Spleen (tissue), 11 donors: ENCODE measurements around the gene VDAC2. TPM values are rescaled to one million over a fixed set of nuclear protein-coding genes. Genes with fewer than 3 reads are reported as not detected.

Experiments used
- DNase-seq: peaks from one replicate; pipeline ENCODE4 v3.0.0-alpha.2; 2020
- H3K27ac ChIP-seq, 8 donors: fragments of 200-600 bp; sonication (generic) in 7 of 8; 1 replicate in 4 of 8; 2 replicates in 4 of 8; pipeline versions ENCODE4 v1.5.0 to v1.8.0; 2016 to 2021; ENCODE audit warnings: inconsistent platforms in 4 of 8, mild to moderate bottlenecking in 4 of 8, moderate library complexity in 1 of 8
- H3K27me3 ChIP-seq, 7 donors: fragments of 200-600 bp; sonication (generic) in 6 of 7; replicated peaks in 1 of 7; 1 replicate in 4 of 7; 2 replicates in 3 of 7; pipeline versions ENCODE4 v1.5.0 to v1.8.0; 2016 to 2021; ENCODE audit warnings: inconsistent platforms in 3 of 7, mild to moderate bottlenecking in 1 of 7
- H3K36me3 ChIP-seq, 6 donors: fragments of 200-600 bp; sonication (generic) in 5 of 6; 1 replicate in 4 of 6; 2 replicates in 2 of 6; pipeline versions ENCODE4 v1.5.0 to v1.8.0; 2016 to 2021; ENCODE audit warnings: inconsistent platforms in 2 of 6
- H3K4me1 ChIP-seq, 6 donors: fragments of 200-600 bp; sonication (generic) in 5 of 6; 1 replicate in 3 of 6; 2 replicates in 3 of 6; pipeline versions ENCODE4 v1.5.0 to v1.8.0; 2016 to 2021; ENCODE audit warnings: inconsistent platforms in 3 of 6
- H3K4me3 ChIP-seq, 8 donors: fragments of 200-600 bp; sonication (generic) in 7 of 8; 1 replicate in 4 of 8; 2 replicates in 4 of 8; pipeline versions ENCODE4 v1.5.0 to v1.8.0; 2016 to 2021; ENCODE audit warnings: inconsistent platforms in 4 of 8, mild to moderate bottlenecking in 4 of 8, moderate library complexity in 2 of 8
- H3K9me3 ChIP-seq, 8 donors: fragments of 200-600 bp; sonication (generic) in 7 of 8; 1 replicate in 4 of 8; 2 replicates in 4 of 8; pipeline versions ENCODE4 v1.5.0 to v1.8.0; 2016 to 2021; ENCODE audit warnings: inconsistent platforms in 4 of 8
- POLR2A ChIP-seq, 3 donors: fragments of 450-650 bp; IDR thresholded peaks; one replicate each; pipeline ENCODE4 v1.5.1; 2017; ENCODE audit warnings: antibody characterized with exemption in 3 of 3, mild to moderate bottlenecking in 1 of 3
- POLR2AphosphoS5 ChIP-seq, 3 donors: sonication (generic); formaldehyde crosslinking; IDR thresholded peaks; one replicate each; pipeline ENCODE4 v1.5.1; 2017; ENCODE audit warnings: antibody characterized with exemption in 3 of 3
- WGBS, 5 donors: extraction: QIAGEN DNeasy Blood & Tissue Kit in 3 of 5; methylation state at CpG; one replicate each; pipeline versions ENCODE4 v1.1.5 to v1.1.7; 2013 to 2018; 5-methylcytosine and 5-hydroxymethylcytosine counted together
- intact Hi-C: fragments of 100-400 bp; cut with DNase I; formaldehyde crosslinking; loops from one replicate; pipeline ENCODE4 v1.15.0; 2023; ENCODE audit warnings: low total_unique reads
- polyA plus RNA-seq, 3 donors: library from polyadenylated mRNA; stranded (reverse); fragments of 200-250 nt; gene quantifications; one replicate each; pipeline ENCODE4 v1.2.1, GENCODE V29; 2013
- small RNA-seq, 4 donors: library from RNA; depleted of rRNA; stranded (forward); fragments of <200 nt; gene quantifications; one replicate each; pipeline ENCODE3, GENCODE V24; 2016
- total RNA-seq, 7 donors: library from RNA; depleted of rRNA in 3 of 7; stranded (reverse); fragments of >200 nt in 3 of 7; fragmentation: NEBNext Ultra II Directional in 4 of 7; extraction: Animal tissue kit (Norgen Biotek cat#: 25700) in 4 of 7; gene quantifications; one replicate each; pipeline versions ENCODE4 v1.1.0 to v1.2.1, GENCODE V29; 2016 to 2021
- TF ChIP-seq, protein P1 (sequence below), 11 experiments: fragments of 200-600 bp in 7 of 11; fragments of 450-650 bp in 4 of 11; sonication (generic) in 4 of 11; IDR thresholded peaks in 8 of 11; conservative IDR thresholded peaks in 3 of 11; 1 replicate in 7 of 11; 2 replicates in 4 of 11; pipeline versions ENCODE4 v1.4.0 to v1.8.0; 2016 to 2021; ENCODE audit warnings: antibody characterized with exemption in 11 of 11, inconsistent platforms in 4 of 11, mild to moderate bottlenecking in 1 of 11
- donor health status: healthy with polysubstance abuse.
- donor health status: DM: no; HTN: no; CAD: no; lungs with moderate emphysema.
- donor health status: DM: no; HTN: no; CAD: no.
- donor health status: Bipolar disorder and iron deficiency.
- donor health status: healthy.
- donor health status: DM: no; HTN: no; CAD: no.
- donor health status: DM: yes; HTN: yes; CAD: no.

Gene VDAC2
- total and polyA plus RNA-seq, 10 donors: 62.0 to 108 (median 88.7) TPM

DNA sequence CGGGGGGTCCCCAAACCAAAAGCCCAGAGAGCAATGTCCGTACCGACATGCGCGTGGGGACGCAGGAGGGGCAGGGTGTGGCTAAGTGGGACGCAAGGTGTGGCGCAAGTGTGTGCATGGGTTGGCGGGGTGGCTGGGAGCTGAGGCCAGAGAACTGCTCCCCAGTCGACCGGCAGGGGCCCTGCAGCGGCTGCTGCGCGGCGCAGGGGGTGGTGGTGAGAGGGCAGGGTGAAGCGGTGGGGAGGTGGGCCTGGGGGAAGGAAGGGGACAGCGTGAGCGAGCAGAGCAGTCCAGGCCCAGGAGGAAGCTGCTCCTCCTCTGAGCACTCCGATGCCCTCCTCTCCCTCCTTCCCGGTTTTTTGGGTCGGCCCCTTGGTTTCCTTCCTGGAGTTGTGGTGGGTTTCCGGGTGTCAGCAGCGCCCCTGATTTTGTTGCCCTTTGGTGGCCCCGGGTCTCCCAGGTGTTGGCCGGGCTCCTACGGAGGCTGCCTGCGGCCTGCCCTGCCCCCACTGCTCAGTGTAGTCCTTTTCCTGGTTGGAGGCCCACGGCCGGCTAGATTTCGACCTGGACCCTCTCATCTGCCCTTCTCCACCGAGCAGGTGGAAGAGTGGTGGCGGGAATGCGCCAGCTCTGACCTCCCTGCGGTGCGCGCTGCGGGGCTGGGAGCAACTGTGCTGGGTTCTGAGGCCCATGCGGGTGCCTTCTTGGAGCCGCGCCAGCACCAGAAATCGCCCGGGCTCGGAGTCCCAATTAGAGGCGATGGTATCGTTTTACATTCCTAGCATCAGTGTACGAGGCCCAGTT lies 65.7 kb downstream of the VDAC2 start:
- Histone ChIP-seq H3K27ac (peak overlapping the region in 7 of 8 donors; percentile 17 to 61 (median 27)), H3K36me3 (no peaks in the 10 kb centered on the region), H3K4me1 (peaks cover 0 to 13% (median 0%) of the 10 kb centered on the region in 6 donors), H3K4me3 (peak overlapping the region in 2 of 8 donors; percentile 3 to 4), H3K27me3 (peaks cover 0 to 16% (median 0%) of the 10 kb centered on the region in 7 donors), H3K9me3 (no peaks in the 10 kb centered on the region)
- no peak for DNase-seq
- 56 to 67% (median 57%) methylated on average over 39 to 46 of the region's 46 CpGs for WGBS, 5 donors
- TF ChIP-seq POLR2A (IDR thresholded peaks at IDR 0.05) (no peak), POLR2AphosphoS5 (IDR thresholded peaks at IDR 0.05) (no peak)
- TF ChIP-seq, protein P1, sequence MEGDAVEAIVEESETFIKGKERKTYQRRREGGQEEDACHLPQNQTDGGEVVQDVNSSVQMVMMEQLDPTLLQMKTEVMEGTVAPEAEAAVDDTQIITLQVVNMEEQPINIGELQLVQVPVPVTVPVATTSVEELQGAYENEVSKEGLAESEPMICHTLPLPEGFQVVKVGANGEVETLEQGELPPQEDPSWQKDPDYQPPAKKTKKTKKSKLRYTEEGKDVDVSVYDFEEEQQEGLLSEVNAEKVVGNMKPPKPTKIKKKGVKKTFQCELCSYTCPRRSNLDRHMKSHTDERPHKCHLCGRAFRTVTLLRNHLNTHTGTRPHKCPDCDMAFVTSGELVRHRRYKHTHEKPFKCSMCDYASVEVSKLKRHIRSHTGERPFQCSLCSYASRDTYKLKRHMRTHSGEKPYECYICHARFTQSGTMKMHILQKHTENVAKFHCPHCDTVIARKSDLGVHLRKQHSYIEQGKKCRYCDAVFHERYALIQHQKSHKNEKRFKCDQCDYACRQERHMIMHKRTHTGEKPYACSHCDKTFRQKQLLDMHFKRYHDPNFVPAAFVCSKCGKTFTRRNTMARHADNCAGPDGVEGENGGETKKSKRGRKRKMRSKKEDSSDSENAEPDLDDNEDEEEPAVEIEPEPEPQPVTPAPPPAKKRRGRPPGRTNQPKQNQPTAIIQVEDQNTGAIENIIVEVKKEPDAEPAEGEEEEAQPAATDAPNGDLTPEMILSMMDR (IDR thresholded peaks at IDR 0.05 in 8 of 11, conservative IDR thresholded peaks at IDR 0.05 in 3 of 11): no peak
- intact Hi-C loops: no loop called here

DNA sequence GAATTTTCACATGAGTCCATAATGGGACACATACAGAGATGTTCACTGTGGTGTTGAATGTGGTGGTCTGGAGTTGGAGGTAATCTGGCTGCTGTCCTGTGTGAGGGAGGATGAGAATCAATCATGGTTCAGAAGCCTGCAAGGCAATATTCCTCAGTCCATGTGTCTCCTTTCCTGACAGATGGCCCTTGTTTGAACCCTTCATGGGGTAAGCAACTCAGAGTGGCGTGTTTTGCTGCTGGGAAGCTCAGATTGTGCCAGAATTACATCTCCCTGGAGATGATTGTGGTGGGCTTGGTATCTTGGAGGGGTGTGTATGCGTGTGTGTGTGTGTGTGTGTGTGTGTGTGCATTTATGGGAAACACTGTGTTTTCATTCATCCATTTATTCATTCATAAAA lies 69.6 kb downstream of the VDAC2 start:
- intact Hi-C loops: no loop called here
- no peak for DNase-seq
- Histone ChIP-seq H3K4me3 (no peak overlapping the region), H3K9me3 (no peaks in the 10 kb centered on the region), H3K27ac (no peak overlapping the region), H3K27me3 (peaks cover 0 to 22% (median 0%) of the 10 kb centered on the region in 7 donors), H3K4me1 (peaks cover 0 to 34% (median 12%) of the 10 kb centered on the region in 6 donors), H3K36me3 (no peaks in the 10 kb centered on the region)
- 66 to 86% (median 79%) methylated on average over 2 of the region's 2 CpGs for WGBS, 5 donors
- TF ChIP-seq, protein P1 (IDR thresholded peaks at IDR 0.05 in 8 of 11, conservative IDR thresholded peaks at IDR 0.05 in 3 of 11): no peak
- no peak for TF ChIP-seq POLR2A (IDR thresholded peaks at IDR 0.05)
- no peak for TF ChIP-seq POLR2AphosphoS5 (IDR thresholded peaks at IDR 0.05)

Small RNAs within 50 kb of the gene (small RNA-seq; reads per million reads assigned to genes)
- gene HMGA1P5 (0 reads per million in 4 donors), gene RPL39P25 (0 reads per million in 4 donors)

Other genes starting within 250 kb of the VDAC2 start
- 10 to 100 TPM; 24.3 to 35.1 (median 28.3) TPM for gene SAMD8, start 99.1 kb upstream of the VDAC2 start, total RNA-seq
- 1 to 10 TPM; 4.1 to 5.2 (median 4.1) TPM for gene SAMD8, start 99.1 kb upstream of the VDAC2 start, polyA plus RNA-seq
- 10 to 100 TPM; 14.2 to 26.3 (median 18.0) TPM for gene COMTD1, start 25.2 kb downstream of the VDAC2 start, total RNA-seq
- 10 to 100 TPM; 32.9 to 57.4 (median 36.0) TPM for gene COMTD1, start 25.2 kb downstream of the VDAC2 start, polyA plus RNA-seq
- 10 to 100 TPM in 5 of 7 donors, 1 to 10 TPM in 2; 7.8 to 25.6 (median 10.6) TPM for gene ZNF503, start 191.0 kb downstream of the VDAC2 start, total RNA-seq
- gene ZNF503, start 191.0 kb downstream of the VDAC2 start, polyA plus RNA-seq: 1 to 10 TPM; 3.2 to 5.6 (median 3.4) TPM
- 10 to 100 TPM; 24.0 to 46.6 (median 34.5) TPM for gene LRMDA, start 220.8 kb downstream of the VDAC2 start, total RNA-seq
- 10 to 100 TPM in 2 of 3 donors, 1 to 10 TPM in 1; 7.3 to 11.6 (median 10.4) TPM for gene LRMDA, start 220.8 kb downstream of the VDAC2 start, polyA plus RNA-seq